ENCODE data around the gene RERG.

Gene RERG

GRCh38 chr12:15216036-15216889 lies 5.0 kb downstream of the RERG start:
- DNase-seq, result no peak

- DNase-seq, result no peak
Measured at GRCh38 chr12:15214851-15215601, 6.2 kb downstream of the RERG start.

DNA sequence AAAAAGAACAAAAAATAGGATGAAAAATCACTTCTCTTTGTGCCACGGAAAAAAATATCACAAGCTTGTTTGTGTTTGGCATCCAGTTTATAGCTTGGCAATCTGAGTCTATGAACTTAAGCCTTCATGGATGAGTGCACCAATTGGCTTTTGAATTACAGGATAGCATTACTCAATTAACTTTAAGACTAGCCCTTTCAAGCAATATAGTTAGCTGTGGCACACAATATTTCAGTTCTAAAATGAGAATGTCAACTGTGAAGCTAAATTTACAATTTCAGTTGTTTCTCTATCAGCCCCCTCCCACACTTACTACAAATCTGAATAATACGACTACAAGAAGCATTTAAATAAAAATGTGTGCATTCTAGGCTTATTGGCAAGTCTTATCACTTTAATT lies 8.3 kb downstream of the RERG start:
- DNase-seq, result peak; percentile 15

GRCh38 chr12:15209782-15210181 lies 11.4 kb downstream of the RERG start:
- DNase-seq, result no peak

GRCh38 chr12:15208871-15209656 lies 12.2 kb downstream of the RERG start:
- no peak for DNase-seq

GRCh38 chr12:15208140-15208539 lies 13.1 kb downstream of the RERG start:
- no peak for DNase-seq

DNA sequence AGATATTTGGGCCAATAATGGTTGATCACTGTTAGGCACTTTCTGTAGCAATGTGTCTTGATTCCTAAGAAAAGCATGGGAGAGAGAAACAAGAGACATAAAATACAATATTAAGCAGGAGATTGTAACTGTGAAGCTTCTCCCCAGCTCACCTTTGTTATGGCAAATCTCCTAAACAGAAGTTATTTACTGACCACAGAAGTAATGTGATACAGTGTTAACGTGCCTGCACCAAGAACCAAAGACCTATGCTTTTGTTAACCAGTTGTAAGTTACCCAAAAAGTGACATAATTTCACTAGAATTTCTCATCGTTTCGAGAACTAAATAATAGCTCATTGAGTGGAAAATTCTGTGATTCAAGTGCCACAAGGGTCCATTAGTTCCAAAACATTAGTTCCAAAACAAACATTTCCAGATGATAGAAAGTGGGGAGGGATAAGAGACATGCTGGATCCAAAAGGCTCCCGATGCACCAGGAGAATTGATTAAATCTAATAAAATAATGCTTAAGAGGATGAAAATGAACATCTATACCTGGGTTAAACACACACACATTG lies 14.3 kb downstream of the RERG start:
- no peak for DNase-seq

DNA sequence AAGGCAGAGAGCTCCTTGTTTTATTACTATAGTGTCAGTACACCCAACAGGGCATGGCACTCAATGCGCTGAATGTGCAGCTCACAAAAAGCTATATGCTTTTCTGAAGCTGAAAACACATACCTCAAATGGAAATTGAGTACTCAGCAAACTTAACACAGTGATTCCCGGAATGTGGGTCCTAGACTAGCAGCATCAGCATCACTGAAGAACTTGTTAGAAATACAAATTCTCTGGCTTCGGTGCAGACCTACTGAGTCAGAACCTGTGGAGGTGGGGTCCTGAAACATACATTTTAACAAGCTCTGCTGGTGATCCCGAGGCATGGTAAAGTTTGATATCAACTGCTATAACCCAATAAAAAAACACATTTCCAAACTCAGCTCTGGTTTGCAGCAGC lies 14.9 kb downstream of the RERG start:
- DNase-seq, result no peak

GRCh38 chr12:15205341-15206010 lies 15.7 kb downstream of the RERG start:
- no peak for DNase-seq

- DNase-seq, result no peak
Measured at GRCh38 chr12:15201456-15201855, 19.8 kb downstream of the RERG start.

DNA sequence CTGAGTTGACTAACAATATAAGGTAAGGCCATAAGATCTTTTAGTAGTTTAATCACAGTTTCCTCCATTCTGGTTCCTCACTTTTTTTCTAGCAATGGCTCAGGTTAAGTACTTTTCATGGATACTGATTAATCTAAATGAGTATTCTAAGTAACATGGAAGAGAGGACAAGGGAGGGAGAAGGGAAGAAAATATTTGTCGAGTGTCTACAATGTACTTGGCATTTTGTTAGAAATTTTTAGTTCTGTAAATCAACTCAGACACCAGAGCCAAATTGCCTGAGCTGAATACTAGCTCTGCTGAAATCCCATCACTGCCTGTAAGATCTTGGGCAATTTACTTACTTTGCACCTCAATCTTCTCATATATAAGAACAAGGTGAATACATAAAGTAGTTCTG lies 20.2 kb downstream of the RERG start:
- no peak for DNase-seq

DNA sequence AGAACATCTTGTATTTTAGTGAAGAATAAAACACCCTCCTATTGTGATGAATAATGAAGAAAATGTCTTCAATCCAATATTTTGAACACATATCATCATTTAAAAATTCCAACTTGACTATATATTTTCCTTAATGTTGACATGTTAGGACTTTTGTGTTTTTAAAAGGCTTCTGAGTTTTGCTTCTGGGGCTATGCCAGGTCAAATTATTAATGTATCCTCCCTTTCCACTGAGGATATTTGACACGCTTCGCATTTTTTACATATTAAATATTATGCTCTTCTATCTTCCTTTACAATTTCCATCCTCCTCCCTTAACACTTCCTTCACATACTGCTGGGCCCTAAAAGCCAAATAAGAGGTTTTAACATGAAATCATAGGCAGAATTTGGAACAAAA lies 20.6 kb downstream of the RERG start:
- no peak for DNase-seq

DNA sequence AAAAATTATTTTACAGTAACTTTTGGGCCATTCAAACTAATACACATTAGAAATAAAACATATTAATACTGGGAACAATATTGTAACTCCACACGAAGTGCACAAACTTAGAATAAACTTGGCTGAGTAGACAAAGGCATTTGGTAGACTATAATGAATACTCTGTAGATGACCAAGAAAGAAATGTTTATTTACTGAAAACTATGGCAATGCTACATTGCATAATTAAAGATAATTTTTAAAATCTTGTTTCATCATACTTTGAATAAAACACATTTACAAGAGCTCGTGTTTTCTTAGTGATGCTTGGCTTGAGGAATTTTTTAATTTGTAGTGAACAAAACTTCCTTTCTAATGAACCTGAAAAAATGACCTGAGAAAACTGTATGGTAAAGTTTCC lies 21.3 kb downstream of the RERG start:
- DNase-seq, result no peak

GRCh38 chr12:15196678-15197505 lies 24.3 kb downstream of the RERG start:
- DNase-seq, result no peak

- no peak for DNase-seq
Measured at GRCh38 chr12:15196221-15196620, 25.0 kb downstream of the RERG start.

GRCh38 chr12:15194456-15195368 lies 26.5 kb downstream of the RERG start:
- DNase-seq, result no peak

DNA sequence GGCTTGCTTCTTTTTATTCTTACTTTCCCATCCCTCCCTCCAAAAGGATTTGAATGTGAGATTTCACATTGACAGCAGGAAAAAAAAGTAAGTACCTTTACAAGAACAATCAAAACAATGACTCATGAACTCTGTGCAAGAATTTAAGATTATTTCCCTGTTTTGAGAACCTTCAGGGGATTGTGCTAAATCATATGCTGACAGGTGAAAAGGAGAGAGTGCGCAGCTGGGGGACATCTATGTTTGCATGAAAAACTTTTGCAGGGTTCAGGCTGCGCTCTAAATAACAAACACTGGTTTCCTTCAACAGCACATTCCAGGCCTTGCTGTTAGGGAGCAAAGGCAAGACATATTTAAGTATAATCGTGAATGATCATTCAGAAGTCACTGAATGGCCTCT lies 27.3 kb downstream of the RERG start:
- DNase-seq, result no peak

DNA sequence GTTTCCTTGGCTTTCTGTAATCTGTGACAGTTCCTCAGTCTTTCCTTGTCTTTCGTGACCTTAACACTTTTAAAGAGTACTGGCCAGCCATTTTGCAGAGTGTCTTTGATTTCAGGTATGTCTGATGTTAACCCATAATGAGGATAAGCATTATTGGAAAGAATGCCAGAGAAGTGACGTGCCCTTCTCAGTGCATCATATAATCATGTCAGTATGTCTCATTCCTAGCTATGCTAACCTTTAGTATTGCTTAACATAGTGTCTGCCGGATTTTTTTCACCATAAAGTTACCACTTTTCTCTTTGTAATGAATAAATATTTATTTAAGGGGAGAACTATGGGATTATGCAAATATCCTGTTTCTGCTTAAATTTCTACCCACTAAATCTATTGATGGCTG lies 28.5 kb downstream of the RERG start:
- no peak for DNase-seq

DNA sequence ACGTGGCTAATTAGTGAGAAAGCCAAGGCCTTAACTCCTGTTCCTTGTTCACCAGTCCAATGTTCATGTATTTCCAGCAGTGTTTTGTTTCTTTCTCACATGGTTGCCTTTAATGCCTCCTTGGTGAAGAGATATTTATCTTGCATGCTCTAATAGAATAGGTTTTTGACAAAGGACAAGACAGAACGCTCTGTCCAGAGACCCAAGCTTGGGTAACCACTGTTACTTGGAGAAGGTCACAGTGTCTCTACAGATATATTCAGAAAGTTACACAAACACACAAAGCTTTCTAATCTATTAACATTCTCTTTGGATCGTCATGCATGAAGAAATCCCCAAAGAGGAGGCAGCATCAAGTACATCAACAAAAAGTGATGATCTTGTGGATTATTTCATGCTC lies 33.1 kb downstream of the RERG start:
- DNase-seq, result no peak

DNA sequence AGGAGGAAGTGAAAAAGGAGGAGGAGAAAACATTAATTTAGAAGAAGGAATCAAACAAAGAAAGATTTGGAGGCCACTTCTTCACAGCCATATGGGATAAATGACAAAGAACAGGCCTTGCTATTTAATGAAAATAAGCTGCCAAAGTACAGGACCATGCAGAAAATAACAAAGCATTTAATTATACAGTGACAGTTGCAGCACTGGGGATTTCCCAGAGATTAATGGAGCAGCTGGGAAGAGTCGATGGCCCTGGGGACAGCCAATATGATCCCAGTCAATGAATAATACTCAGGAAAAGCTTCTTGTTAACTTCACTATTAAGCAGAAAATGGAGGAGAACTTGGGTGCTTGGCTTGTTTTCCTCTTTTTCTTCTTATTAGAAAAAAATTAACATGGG lies 34.6 kb downstream of the RERG start:
- no peak for DNase-seq

- DNase-seq, result no peak
Measured at GRCh38 chr12:15184484-15184883, 36.7 kb downstream of the RERG start.
